Activated B cell treated with CpG ODN at 0.5 μM for 24 hours (primary cell): ENCODE results near the gene RASGEF1C. TPM values are rescaled to one million over a fixed set of nuclear protein-coding genes. Genes with fewer than 3 reads are reported as not detected.

Experiments
- ATAC-seq: fragments of 200-7000 bp; cut with Tn5 transposase; one replicate; pipeline ENCODE4 v1.10.0; 2021; ENCODE audit warnings: low read depth, mild to moderate bottlenecking, moderate library complexity
- CTCF ChIA-PET: fragments of 350-600 bp; sonication (Branson Sonifier 250); formaldehyde crosslinking; loops from one replicate; lab custom pipeline; 2021; ENCODE audit warnings: antibody characterized with exemption; lab: Charles Lee
- POLR2A ChIA-PET: fragments of 350-600 bp; sonication (Branson Sonifier 250); formaldehyde crosslinking; loops from one replicate; lab custom pipeline; 2021; ENCODE audit warnings: antibody characterized with exemption; lab: Charles Lee
- DNase-seq: peaks from one replicate; pipeline ENCODE4 v3.0.0; 2022
- H3K27ac Mint-ChIP-seq: one replicate; pipeline ENCODE4 v1.8.0; 2020; ENCODE audit warnings: mixed read lengths
- H3K27me3 Mint-ChIP-seq: one replicate; pipeline ENCODE4 v1.8.0; 2021; ENCODE audit warnings: mixed read lengths
- H3K36me3 Mint-ChIP-seq: one replicate; pipeline ENCODE4 v1.8.0; 2021; ENCODE audit warnings: low read depth, mixed read lengths
- H3K4me1 Mint-ChIP-seq: one replicate; pipeline ENCODE4 v1.8.0; 2021; ENCODE audit warnings: mixed read lengths
- H3K4me3 Mint-ChIP-seq: one replicate; pipeline ENCODE4 v1.8.0; 2020; ENCODE audit warnings: mild to moderate bottlenecking, mixed read lengths
- H3K9me3 Mint-ChIP-seq: one replicate; pipeline ENCODE4 v1.8.0; 2020; ENCODE audit warnings: mixed read lengths
- CTCF ChIP-seq: fragments of 200-600 bp; IDR thresholded peaks from one replicate; pipeline ENCODE4 v1.8.0; 2022; ENCODE audit warnings: antibody characterized with exemption, mild to moderate bottlenecking
- intact Hi-C: fragments of 100-400 bp; cut with micrococcal nuclease; formaldehyde crosslinking; loops from one replicate; pipeline ENCODE4 v1.15.1; 2024
- total RNA-seq: library from RNA; stranded (reverse); gene quantifications from 2 replicates; pipeline ENCODE4 v1.2.3, GENCODE V29; 2022

RASGEF1C gene
- total RNA-seq, 1 donor from 2014 or later, result not detected

GRCh38 chr5:180194410-180195345 lies 14.3 kb downstream of the RASGEF1C start:
- CTCF ChIA-PET, result no interaction called here
- Mint-ChIP-seq H3K27me3 (no peaks in the 10 kb centered on the region), H3K4me3 (no peak overlapping the region), H3K9me3 (no peaks in the 10 kb centered on the region), H3K4me1 (no peaks in the 10 kb centered on the region), H3K36me3 (no peaks in the 10 kb centered on the region), H3K27ac (no peak overlapping the region)
- TF ChIP-seq CTCF, result no peak
- DNase-seq (peak; percentile 7), ATAC-seq (no peak)
- intact Hi-C loops, result no loop called here
- POLR2A ChIA-PET, result no interaction called here

GRCh38 chr5:180193749-180194375 lies 15.1 kb downstream of the RASGEF1C start:
- no peak for DNase-seq
- CTCF ChIA-PET, result no interaction called here
- Mint-ChIP-seq H3K9me3 (no peaks in the 10 kb centered on the region), H3K4me3 (no peak overlapping the region), H3K27me3 (no peaks in the 10 kb centered on the region), H3K36me3 (no peaks in the 10 kb centered on the region), H3K27ac (no peak overlapping the region), H3K4me1 (no peaks in the 10 kb centered on the region)
- POLR2A ChIA-PET, result no interaction called here
- intact Hi-C loops, result no loop called here
- TF ChIP-seq CTCF, result no peak
- no peak for ATAC-seq

GRCh38 chr5:180191716-180192115 lies 17.3 kb downstream of the RASGEF1C start:
- no peak overlapping the region for H3K4me3 Mint-ChIP-seq
- no peak overlapping the region for H3K27ac Mint-ChIP-seq
- no peaks in the 10 kb centered on the region for H3K36me3 Mint-ChIP-seq
- TF ChIP-seq CTCF, result no peak
- ATAC-seq (no peak), DNase-seq (no peak)
- CTCF ChIA-PET, result no interaction called here
- POLR2A ChIA-PET, result no interaction called here
- H3K27me3 Mint-ChIP-seq, result no peaks in the 10 kb centered on the region
- no peaks in the 10 kb centered on the region for H3K4me1 Mint-ChIP-seq
- peaks cover 9% of the 10 kb centered on the region for H3K9me3 Mint-ChIP-seq
- intact Hi-C loops, result no loop called here

- H3K9me3 Mint-ChIP-seq, result peaks cover 9% of the 10 kb centered on the region
- no peak for TF ChIP-seq CTCF
- POLR2A ChIA-PET, result no interaction called here
These were observed 21.2 kb downstream of the RASGEF1C start for GRCh38 chr5:180187767-180188166.

GRCh38 chr5:180180846-180181245 lies 28.2 kb downstream of the RASGEF1C start:
- ChIA-PET POLR2A (no interaction called here), CTCF (no interaction called here)
- Mint-ChIP-seq H3K4me3 (no peak overlapping the region), H3K27ac (no peak overlapping the region), H3K27me3 (peaks cover 10% of the 10 kb centered on the region), H3K4me1 (no peaks in the 10 kb centered on the region), H3K9me3 (peaks cover 4% of the 10 kb centered on the region), H3K36me3 (no peaks in the 10 kb centered on the region)
- TF ChIP-seq CTCF, result no peak
- intact Hi-C loops, result no loop called here
- no peak for ATAC-seq
- DNase-seq, result no peak

More at GRCh38 chr5:180187767-180188166, 21.2 kb downstream of the RASGEF1C start:
- H3K4me3 Mint-ChIP-seq, result no peak overlapping the region
- H3K36me3 Mint-ChIP-seq, result no peaks in the 10 kb centered on the region
- no peak for DNase-seq
- intact Hi-C loops, result no loop called here
- CTCF ChIA-PET, result no interaction called here
- no peaks in the 10 kb centered on the region for H3K4me1 Mint-ChIP-seq
- no peak overlapping the region for H3K27ac Mint-ChIP-seq
- no peak for ATAC-seq
- H3K27me3 Mint-ChIP-seq, result no peaks in the 10 kb centered on the region
